IMR-90 (cell line): ENCODE data around the gene TTLL9. TPM values are rescaled to one million over a fixed set of nuclear protein-coding genes. Genes with fewer than 3 reads are reported as not detected.

Experiments used
- ATAC-seq: fragments of 200-7000 bp; cut with Tn5 transposase; 2 replicates; pipeline ENCODE4 v1.9.1; 2020; ENCODE audit warnings: low read depth, mild to moderate bottlenecking, moderate library complexity
- BruUV-seq: library from RNA; stranded (reverse); fragments of 400-500 nt; replicated peaks from 2 replicates; lab custom pipeline; 2021; lab: Mats Ljungman, UMichigan
- CTCF ChIA-PET: fragments of 300-600 bp; formaldehyde crosslinking; extraction: SDS; loops from one replicate; lab custom pipeline; 2021; ENCODE audit warnings: antibody characterized with exemption; lab: Yijun Ruan, JAX
- POLR2A ChIA-PET: fragments of 300-600 bp; sonication (Branson Sonifier 250); formaldehyde crosslinking; loops from one replicate; lab custom pipeline; 2022; ENCODE audit warnings: antibody characterized with exemption; ENCODE audit not compliant: unreplicated experiment; lab: Charles Lee
- DNase-seq: peaks from one replicate; pipeline ENCODE4 v3.0.0; 2013
- H2AFZ ChIP-seq: replicated peaks from 2 replicates; pipeline ENCODE3; 2013; ENCODE audit warnings: low read length, mild to moderate bottlenecking; ENCODE audit not compliant: poor library complexity
- H2AK5ac ChIP-seq: 2 replicates; pipeline ENCODE4 v1.6.1; 2013; ENCODE audit warnings: low read depth, low read length, inconsistent platforms
- H2AK9ac ChIP-seq: replicated peaks from 2 replicates; pipeline ENCODE3; 2013; ENCODE audit warnings: mild to moderate bottlenecking, low read depth, low read length, moderate library complexity; ENCODE audit not compliant: poor library complexity
- H2BK120ac ChIP-seq: 2 replicates; pipeline ENCODE4 v1.6.1; 2013; ENCODE audit warnings: low read depth, low read length, inconsistent platforms
- H2BK15ac ChIP-seq: 3 replicates; pipeline ENCODE4 v1.6.1; 2013; ENCODE audit warnings: low read depth, low read length, inconsistent platforms
- H2BK20ac ChIP-seq: 2 replicates; pipeline ENCODE4 v1.6.1; 2013; ENCODE audit warnings: low read depth, mild to moderate bottlenecking, inconsistent platforms, low read length, moderate library complexity
- H2BK5ac ChIP-seq: 2 replicates; pipeline ENCODE4 v1.6.1; 2013; ENCODE audit warnings: mild to moderate bottlenecking, low read depth, low read length, inconsistent platforms; ENCODE audit not compliant: poor library complexity, severe bottlenecking
- H3K14ac ChIP-seq: replicated peaks from 2 replicates; pipeline ENCODE4 v1.6.1; 2013; ENCODE audit warnings: low read depth, low read length, inconsistent platforms
- H3K18ac ChIP-seq: 2 replicates; pipeline ENCODE4 v1.6.1; 2013; ENCODE audit warnings: low read depth, low read length, control low read depth
- H3K23ac ChIP-seq: 2 replicates; pipeline ENCODE4 v1.6.1; 2013; ENCODE audit warnings: low read depth, low read length, inconsistent platforms
- H3K27ac ChIP-seq: 2 replicates; pipeline ENCODE4 v1.5.1; 2013; ENCODE audit warnings: mild to moderate bottlenecking, control low read depth, low read length; ENCODE audit not compliant: insufficient read depth
- H3K27me3 ChIP-seq: 2 replicates; pipeline ENCODE4 v1.6.1; 2013; ENCODE audit warnings: low read length; ENCODE audit not compliant: control insufficient read depth, insufficient read depth
- H3K36me3 ChIP-seq: 2 replicates; pipeline ENCODE4 v1.6.1; 2013; ENCODE audit warnings: low read length, mixed read lengths; ENCODE audit not compliant: control insufficient read depth, insufficient read depth
- H3K4ac ChIP-seq: 2 replicates; pipeline ENCODE4 v1.6.1; 2013; ENCODE audit warnings: low read depth, low read length, inconsistent platforms
- H3K4me1 ChIP-seq: 2 replicates; pipeline ENCODE4 v1.6.1; 2013; ENCODE audit warnings: low read length, mixed read lengths; ENCODE audit not compliant: control insufficient read depth, insufficient read depth
- H3K4me2 ChIP-seq: 2 replicates; pipeline ENCODE4 v1.6.1; 2013; ENCODE audit warnings: low read depth, mild to moderate bottlenecking, control low read depth, low read length, moderate library complexity
- H3K4me3 ChIP-seq: 2 replicates; pipeline ENCODE4 v1.5.1; 2013; ENCODE audit warnings: low read depth, mild to moderate bottlenecking, control low read depth, low read length, moderate library complexity; ENCODE audit not compliant: insufficient read depth
- H3K56ac ChIP-seq: 2 replicates; pipeline ENCODE4 v1.6.1; 2013; ENCODE audit warnings: low read length, inconsistent platforms; ENCODE audit not compliant: insufficient read depth; ENCODE audit errors: extremely low read depth
- H3K79me1 ChIP-seq, 2 experiments: 2 replicates each; pipeline ENCODE4 v1.6.1; 2013; ENCODE audit warnings: low read length in 2 of 2, inconsistent platforms in 1 of 2, low read depth in 1 of 2
- H3K9ac ChIP-seq: 2 replicates; pipeline ENCODE4 v1.6.1; 2013; ENCODE audit warnings: low read depth, low read length, control low read depth
- H3K9me1 ChIP-seq: 2 replicates; pipeline ENCODE4 v1.6.1; 2013; ENCODE audit warnings: low read length, inconsistent platforms; ENCODE audit not compliant: insufficient read depth
- H3K9me3 ChIP-seq: 2 replicates; pipeline ENCODE4 v1.6.1; 2013; ENCODE audit warnings: low read length; ENCODE audit not compliant: control insufficient read depth, insufficient read depth
- H4K20me1 ChIP-seq: 2 replicates; pipeline ENCODE4 v1.6.1; 2013; ENCODE audit warnings: low read length, inconsistent platforms; ENCODE audit not compliant: insufficient read depth
- H4K5ac ChIP-seq: 2 replicates; pipeline ENCODE4 v1.6.1; 2013; ENCODE audit warnings: mild to moderate bottlenecking, low read depth, low read length, control low read depth
- H4K8ac ChIP-seq, 2 experiments: 2 replicates each; pipeline ENCODE4 v1.6.1; 2013; ENCODE audit warnings: low read depth in 2 of 2, low read length in 2 of 2, control low read depth in 1 of 2, inconsistent platforms in 1 of 2
- H4K91ac ChIP-seq: 2 replicates; pipeline ENCODE4 v1.6.1; 2013; ENCODE audit warnings: low read depth, low read length, inconsistent platforms; ENCODE audit not compliant: insufficient read depth
- CHD1 ChIP-seq: IDR thresholded peaks from 2 replicates; pipeline ENCODE4 v1.6.1; 2012; ENCODE audit warnings: low read depth, low read length, improper control_type of control experiment
- FOS ChIP-seq: fragments of 150-350 bp; IDR thresholded peaks from 2 replicates; pipeline ENCODE4 v1.6.1; 2016; ENCODE audit warnings: low read depth, low read length
- MXI1 ChIP-seq: IDR thresholded peaks from 2 replicates; pipeline ENCODE4 v1.6.1; 2012; ENCODE audit warnings: low read depth, mild to moderate bottlenecking, low read length, moderate library complexity, borderline replicate concordance
- RAD21 ChIP-seq: IDR thresholded peaks from 2 replicates; pipeline ENCODE4 v1.6.1; 2012; ENCODE audit warnings: low read length, improper control_type of control experiment
- RCOR1 ChIP-seq: IDR thresholded peaks from 2 replicates; pipeline ENCODE4 v1.6.1; 2012; ENCODE audit warnings: mild to moderate bottlenecking, low read length, improper control_type of control experiment; ENCODE audit not compliant: insufficient replicate concordance
- WGBS, 2 experiments: methylation state at CpG; one replicate each; pipeline versions ENCODE4 v1.1.5 to v1.1.7; 2013; ENCODE audit warnings: missing lambda C conversion rate in 2 of 2; ENCODE audit not compliant: insufficient read length in 1 of 2; ENCODE audit errors: extremely low coverage in 2 of 2; 5-methylcytosine and 5-hydroxymethylcytosine counted together
- dilution Hi-C: fragments of 300-500 bp; cut with HindIII; formaldehyde crosslinking; loops from one replicate; pipeline ENCODE4 v1.14.3; 2018; ENCODE audit warnings: low sequenced_read_pairs; ENCODE audit not compliant: unreplicated experiment
- in situ Hi-C: fragments of 300-500 bp; cut with MboI; formaldehyde crosslinking; loops from 3 replicates; pipeline ENCODE4 v1.14.3; 2019; ENCODE audit warnings: low sequenced_read_pairs, inconsistent platforms, mixed read lengths
- intact Hi-C: fragments of 100-400 bp; cut with micrococcal nuclease; formaldehyde crosslinking; loops from 2 replicates; pipeline ENCODE4 v1.10.0; 2022
- polyA plus RNA-seq, 3 experiments: library from polyadenylated mRNA; depleted of rRNA; stranded (reverse); fragments of >200 nt; gene quantifications; 2 replicates each; pipeline ENCODE4 v1.2.3, GENCODE V29; 2012; ENCODE audit warnings: low replicate concordance in 1 of 3
- total RNA-seq: library from RNA; depleted of rRNA; stranded (reverse); fragments of >200 nt; gene quantifications from 2 replicates; pipeline ENCODE4 v1.2.3, GENCODE V29; 2012
- TF ChIP-seq, protein P1 (sequence below): conservative IDR thresholded peaks from 2 replicates; pipeline ENCODE4 v1.5.1; 2012; ENCODE audit warnings: mild to moderate bottlenecking, low read depth, low read length, improper control_type of control experiment

TTLL9 gene
- total and polyA plus RNA-seq, 2 of the 4 experiments (the other 2 are of a cell fraction): not detected

DNA sequence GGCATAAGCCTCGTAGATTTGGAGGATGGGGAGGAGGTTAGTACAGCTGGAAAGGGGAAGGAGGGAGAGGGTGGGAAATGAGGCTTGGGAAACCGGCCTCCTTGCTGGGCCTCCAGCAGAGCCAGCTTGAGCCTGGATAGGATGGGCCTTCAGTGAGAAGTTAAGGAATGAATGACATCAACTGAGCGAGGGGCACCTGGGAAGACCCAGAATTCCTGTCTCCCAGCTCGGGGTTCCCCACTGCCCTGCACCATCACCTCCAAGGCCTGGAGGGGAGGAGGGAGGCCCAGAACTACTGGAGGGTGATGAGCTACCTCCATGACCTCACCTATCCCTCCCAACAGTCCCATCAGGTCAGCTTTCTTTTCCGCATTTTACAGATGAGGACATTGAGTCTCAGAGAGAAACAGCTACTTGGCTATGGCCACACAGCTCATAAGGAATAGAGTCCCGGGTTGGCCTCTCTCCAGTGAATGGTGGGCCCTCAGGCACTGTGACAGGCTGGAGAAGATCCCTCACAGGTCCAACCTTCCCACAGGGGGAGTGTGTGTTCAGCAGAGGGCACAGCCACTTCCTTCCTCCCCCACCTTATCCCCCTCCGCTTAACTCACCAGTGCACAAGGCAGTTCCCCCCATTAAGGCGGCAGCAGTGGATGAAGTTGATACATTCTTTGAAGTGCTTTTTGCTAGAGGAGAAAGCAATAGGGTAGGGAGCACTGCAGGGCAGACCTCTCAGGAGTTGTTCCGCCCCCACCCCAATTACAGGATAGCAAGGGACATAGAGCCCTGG lies 6.9 kb upstream of the TTLL9 start:
- TF ChIP-seq RAD21 (no peak), MXI1 (no peak), CHD1 (no peak), RCOR1 (no peak), FOS (no peak)
- TF ChIP-seq, protein P1, sequence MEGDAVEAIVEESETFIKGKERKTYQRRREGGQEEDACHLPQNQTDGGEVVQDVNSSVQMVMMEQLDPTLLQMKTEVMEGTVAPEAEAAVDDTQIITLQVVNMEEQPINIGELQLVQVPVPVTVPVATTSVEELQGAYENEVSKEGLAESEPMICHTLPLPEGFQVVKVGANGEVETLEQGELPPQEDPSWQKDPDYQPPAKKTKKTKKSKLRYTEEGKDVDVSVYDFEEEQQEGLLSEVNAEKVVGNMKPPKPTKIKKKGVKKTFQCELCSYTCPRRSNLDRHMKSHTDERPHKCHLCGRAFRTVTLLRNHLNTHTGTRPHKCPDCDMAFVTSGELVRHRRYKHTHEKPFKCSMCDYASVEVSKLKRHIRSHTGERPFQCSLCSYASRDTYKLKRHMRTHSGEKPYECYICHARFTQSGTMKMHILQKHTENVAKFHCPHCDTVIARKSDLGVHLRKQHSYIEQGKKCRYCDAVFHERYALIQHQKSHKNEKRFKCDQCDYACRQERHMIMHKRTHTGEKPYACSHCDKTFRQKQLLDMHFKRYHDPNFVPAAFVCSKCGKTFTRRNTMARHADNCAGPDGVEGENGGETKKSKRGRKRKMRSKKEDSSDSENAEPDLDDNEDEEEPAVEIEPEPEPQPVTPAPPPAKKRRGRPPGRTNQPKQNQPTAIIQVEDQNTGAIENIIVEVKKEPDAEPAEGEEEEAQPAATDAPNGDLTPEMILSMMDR: no peak
- Histone ChIP-seq H4K5ac (no peak overlapping the region), H3K9me1 (no peaks in the 10 kb centered on the region; the same call in 1 of the 2 replicates), H3K9me3 (no peaks in the 10 kb centered on the region), H3K14ac (no peak overlapping the region), H3K9ac (no peak overlapping the region), H3K27me3 (peaks cover 78% of the 10 kb centered on the region), H3K56ac (no peak overlapping the region), H3K4me2 (no peak overlapping the region), H3K27ac (no peak overlapping the region), H3K18ac (no peak overlapping the region), H4K91ac (no peak overlapping the region), H3K4me3 (no peak overlapping the region), H2BK120ac (no peak overlapping the region), H2AFZ (no peak overlapping the region), H3K4me1 (peaks cover 2% of the 10 kb centered on the region; the same call in 1 of the 2 replicates), H3K79me1 (no peaks in the 10 kb centered on the region), H4K8ac (no peak overlapping the region), H3K4ac (no peak overlapping the region), H3K23ac (no peak overlapping the region), H2BK20ac (no peak overlapping the region), H2AK5ac (no peak overlapping the region), H2AK9ac (no peak overlapping the region), H3K36me3 (no peaks in the 10 kb centered on the region), H4K20me1 (no peaks in the 10 kb centered on the region), H2BK5ac (no peak overlapping the region), H2BK15ac (no peak overlapping the region)
- BruUV-seq: no TSS peak
- intact Hi-C loops (no loop called here), dilution Hi-C loops (no loop called here), in situ Hi-C loops (no loop called here)
- no peak for DNase-seq
- ATAC-seq: no peak
- no CpG with 5 or more reads among the region's 9 CpGs for WGBS, 2 experiments
- ChIA-PET POLR2A (no interaction called here), CTCF (interaction anchor here (1.1 kb wide), 1 partner anchor 17 kb away, joined by 5 read pairs; no protein-coding TSS in a partner anchor)
